Activated T-helper 17 cell treated with anti-CD3 and anti-CD28 coated beads, Interleukin-2, amount 50 U/mL, for 72 hours (primary cell): ENCODE data around the gene CASZ1. TPM values are rescaled to one million over a fixed set of nuclear protein-coding genes. Genes with fewer than 3 reads are reported as not detected.

Experiments
- ATAC-seq: fragments of 150-1000 bp; cut with Tn5 transposase; replicated peaks from 2 replicates; pipeline ENCODE4 v1.10.0; 2021; ENCODE audit warnings: mild to moderate bottlenecking, moderate library complexity
- H3K27ac Mint-ChIP-seq: one replicate; pipeline ENCODE4 v1.8.0; 2022; ENCODE audit warnings: mixed read lengths
- H3K27me3 Mint-ChIP-seq: one replicate; pipeline ENCODE4 v1.8.0; 2022; ENCODE audit warnings: mixed read lengths
- H3K36me3 Mint-ChIP-seq: one replicate; pipeline ENCODE4 v1.8.0; 2022; ENCODE audit warnings: low read depth, mild to moderate bottlenecking, mixed read lengths
- H3K4me1 Mint-ChIP-seq: one replicate; pipeline ENCODE4 v1.8.0; 2022; ENCODE audit warnings: mixed read lengths
- H3K4me3 Mint-ChIP-seq: one replicate; pipeline ENCODE4 v1.8.0; 2022; ENCODE audit warnings: mild to moderate bottlenecking, mixed read lengths
- H3K9me3 Mint-ChIP-seq: one replicate; pipeline ENCODE4 v1.8.0; 2022; ENCODE audit warnings: mixed read lengths
- total RNA-seq, 2 donors: library from RNA; stranded (reverse); gene quantifications; one replicate each; pipeline ENCODE4 v1.2.3, GENCODE V29; 2022

The CASZ1 gene
- total RNA-seq, 2 donors from 2014 or later: 2.6 to 4.3 TPM

DNA sequence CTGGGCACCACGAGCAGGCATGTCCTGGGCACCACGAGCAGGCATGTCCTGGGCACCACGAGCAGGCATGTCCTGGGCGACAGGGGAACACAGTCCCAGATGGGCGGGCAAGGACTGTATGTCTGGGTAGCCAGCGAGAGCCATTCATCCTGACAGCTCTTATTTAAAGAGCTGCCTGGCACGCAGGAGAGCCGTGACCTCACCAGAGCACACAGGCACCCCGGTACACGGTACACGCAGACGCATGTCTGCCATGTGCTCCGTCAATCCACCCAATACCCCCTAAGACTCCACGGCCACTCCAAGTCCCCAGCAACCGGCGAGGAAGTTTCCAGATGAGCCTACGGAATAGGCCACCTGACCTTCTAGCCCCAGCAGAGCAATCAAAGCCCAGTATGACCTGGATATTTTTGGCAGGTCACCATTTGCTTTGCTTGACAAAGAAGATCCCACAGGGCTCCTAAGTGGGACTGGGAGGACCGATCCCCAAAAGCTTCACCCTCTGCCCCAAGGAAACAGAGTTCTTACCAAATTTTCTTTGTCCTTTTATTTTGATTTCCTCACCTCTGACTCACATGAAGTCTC, 51.7 kb downstream of the CASZ1 start:
- Mint-ChIP-seq H3K9me3 (no peaks in the 10 kb centered on the region), H3K36me3 (no peaks in the 10 kb centered on the region), H3K4me1 (peaks cover 5% of the 10 kb centered on the region), H3K27me3 (peaks cover 3% of the 10 kb centered on the region), H3K27ac (no peak overlapping the region), H3K4me3 (no peak overlapping the region)
- no peak for ATAC-seq

DNA sequence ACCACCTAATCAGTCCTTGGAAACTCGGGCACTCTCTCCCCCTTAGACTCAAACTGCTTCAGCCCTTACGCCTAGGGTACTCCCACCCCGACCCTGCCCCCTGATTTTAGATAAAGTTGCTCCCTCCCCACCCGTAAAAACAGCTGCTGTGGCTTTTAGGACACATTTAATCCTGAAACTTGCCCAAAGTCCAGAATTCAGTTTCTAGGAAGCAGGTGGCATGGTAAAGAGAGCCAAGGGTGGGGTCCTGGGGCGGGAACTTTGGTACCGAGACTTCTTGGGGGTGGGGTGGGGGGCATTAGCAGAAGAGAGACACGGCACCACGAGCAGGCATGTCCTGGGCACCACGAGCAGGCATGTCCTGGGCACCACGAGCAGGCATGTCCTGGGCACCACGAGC, 52.4 kb downstream of the CASZ1 start:
- Mint-ChIP-seq H3K9me3 (no peaks in the 10 kb centered on the region), H3K4me1 (peaks cover 5% of the 10 kb centered on the region), H3K27ac (no peak overlapping the region), H3K4me3 (no peak overlapping the region), H3K36me3 (no peaks in the 10 kb centered on the region), H3K27me3 (peaks cover 3% of the 10 kb centered on the region)
- ATAC-seq: no peak

DNA sequence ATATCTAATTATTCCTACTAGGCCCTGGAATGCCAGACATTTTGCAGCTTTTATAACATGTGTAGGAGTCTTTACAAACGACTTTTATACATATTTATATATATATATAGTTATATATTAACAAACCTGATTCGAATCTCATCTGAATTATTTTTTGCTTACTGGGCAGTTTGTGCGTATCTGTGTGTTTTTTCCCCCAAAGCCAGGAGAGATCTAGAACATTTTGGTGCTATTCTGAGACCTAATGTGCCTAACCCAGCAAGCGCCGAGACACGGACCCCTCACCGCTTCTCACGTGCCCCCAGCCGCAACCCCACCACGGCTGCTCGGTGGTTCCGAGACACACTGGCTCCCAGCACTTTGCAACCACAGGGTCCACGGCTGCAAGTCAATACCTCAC, 54.8 kb downstream of the CASZ1 start:
- H3K27me3 Mint-ChIP-seq: peaks cover 3% of the 10 kb centered on the region
- no peak overlapping the region for H3K27ac Mint-ChIP-seq
- H3K4me1 Mint-ChIP-seq: peaks cover 5% of the 10 kb centered on the region
- no peak overlapping the region for H3K4me3 Mint-ChIP-seq
- H3K36me3 Mint-ChIP-seq: no peaks in the 10 kb centered on the region
- H3K9me3 Mint-ChIP-seq: no peaks in the 10 kb centered on the region
- ATAC-seq: no peak

DNA sequence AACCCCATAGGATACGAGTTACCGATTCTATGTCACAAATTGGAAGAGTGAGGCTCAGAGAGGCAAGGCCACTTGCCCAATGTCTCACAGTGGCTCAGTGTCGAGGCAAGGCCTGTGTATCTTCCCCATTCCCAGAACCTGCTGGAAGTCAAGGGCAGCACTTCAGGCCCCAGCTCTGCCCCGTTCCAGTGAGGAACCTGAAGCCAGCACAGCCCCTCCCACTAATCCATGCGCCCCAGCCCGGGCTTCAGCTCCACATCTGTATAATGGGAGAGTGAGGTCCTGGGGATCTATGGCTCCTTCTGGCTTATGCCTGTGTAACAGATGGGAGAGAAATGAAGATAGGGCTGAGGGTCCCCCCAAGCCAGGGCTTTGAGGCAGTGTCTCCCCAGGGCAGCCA, 56.3 kb downstream of the CASZ1 start:
- no peak overlapping the region for H3K4me3 Mint-ChIP-seq
- H3K36me3 Mint-ChIP-seq: no peaks in the 10 kb centered on the region
- no peak overlapping the region for H3K27ac Mint-ChIP-seq
- no peaks in the 10 kb centered on the region for H3K9me3 Mint-ChIP-seq
- H3K27me3 Mint-ChIP-seq: peaks cover 3% of the 10 kb centered on the region
- peaks cover 5% of the 10 kb centered on the region for H3K4me1 Mint-ChIP-seq
- ATAC-seq: no peak

DNA sequence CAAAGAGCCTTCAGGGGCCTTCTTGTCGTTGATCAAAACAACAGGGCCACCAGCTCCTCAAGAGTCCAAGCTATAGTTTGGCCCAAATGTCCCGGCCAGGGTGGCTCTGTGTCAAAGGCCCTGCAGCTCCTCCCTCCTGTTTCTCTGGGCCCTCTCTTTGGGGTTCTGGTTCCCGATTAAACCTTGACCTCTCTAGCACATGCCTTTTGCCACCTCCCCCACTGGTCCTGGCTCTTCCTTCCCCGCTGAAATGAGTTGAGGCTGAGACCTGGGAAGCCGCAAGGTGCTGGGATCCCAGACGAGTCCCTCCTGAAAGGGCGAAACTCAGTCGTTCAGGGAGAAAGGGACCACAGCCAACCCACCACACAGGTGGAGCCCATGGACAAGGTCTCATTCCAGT, 56.9 kb downstream of the CASZ1 start:
- no peaks in the 10 kb centered on the region for H3K9me3 Mint-ChIP-seq
- no peak overlapping the region for H3K4me3 Mint-ChIP-seq
- peaks cover 5% of the 10 kb centered on the region for H3K4me1 Mint-ChIP-seq

DNA sequence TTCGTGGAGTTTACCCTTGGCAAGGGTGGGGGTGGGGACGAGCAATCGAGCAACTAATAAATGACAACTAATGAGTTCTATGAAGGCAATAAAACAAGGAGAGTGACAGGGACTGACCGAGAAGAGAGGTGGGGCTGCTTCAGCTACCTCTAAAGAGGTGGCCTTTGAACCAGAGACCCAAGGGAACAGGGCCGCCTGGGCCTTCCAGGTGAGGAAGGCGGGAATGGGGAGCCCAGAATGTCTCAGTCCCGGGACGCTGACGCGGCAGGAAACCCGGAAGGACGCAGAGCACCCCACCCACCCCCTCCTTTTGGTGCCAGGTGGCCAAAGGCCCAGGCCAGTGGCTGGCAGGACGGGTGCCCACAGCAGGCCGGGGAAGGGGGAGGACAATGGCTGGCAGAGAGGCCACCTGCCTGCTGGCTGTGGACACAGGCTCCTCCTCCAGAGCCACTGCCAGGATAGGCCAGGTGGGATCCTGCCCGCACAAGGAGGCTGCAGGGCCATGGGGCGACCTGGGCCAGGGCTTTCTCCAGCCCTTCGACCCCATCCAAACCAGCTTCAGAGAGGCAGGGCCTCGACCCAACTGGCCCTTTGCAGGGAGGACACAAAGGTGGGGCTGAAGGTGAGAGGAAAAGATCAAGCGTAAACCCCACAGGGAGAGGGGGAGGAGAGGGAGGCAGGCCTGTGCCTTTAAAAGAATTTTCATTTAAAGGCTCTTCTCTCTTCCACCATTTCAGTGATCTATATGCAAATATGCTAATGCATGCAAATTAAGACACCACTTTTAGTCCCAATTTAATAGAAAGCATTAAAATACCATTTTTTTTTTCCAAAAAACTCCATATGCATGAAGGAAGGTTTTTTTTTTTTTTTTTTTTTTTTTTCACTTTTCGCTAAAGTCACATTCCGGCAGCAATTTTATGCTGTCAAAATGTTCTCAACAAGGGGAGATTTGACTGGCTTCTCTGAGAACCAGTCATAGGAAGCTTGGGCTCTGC, 58.1 kb downstream of the CASZ1 start:
- peaks cover 3% of the 10 kb centered on the region for H3K27me3 Mint-ChIP-seq
- peaks cover 5% of the 10 kb centered on the region for H3K4me1 Mint-ChIP-seq
- no peak overlapping the region for H3K27ac Mint-ChIP-seq
- ATAC-seq: no peak
- no peaks in the 10 kb centered on the region for H3K36me3 Mint-ChIP-seq
- no peak overlapping the region for H3K4me3 Mint-ChIP-seq
- no peaks in the 10 kb centered on the region for H3K9me3 Mint-ChIP-seq

More for the DNA sequence above, 56.9 kb downstream of the CASZ1 start:
- H3K27ac Mint-ChIP-seq: no peak overlapping the region
- no peak for ATAC-seq
- no peaks in the 10 kb centered on the region for H3K36me3 Mint-ChIP-seq
- peaks cover 3% of the 10 kb centered on the region for H3K27me3 Mint-ChIP-seq

DNA sequence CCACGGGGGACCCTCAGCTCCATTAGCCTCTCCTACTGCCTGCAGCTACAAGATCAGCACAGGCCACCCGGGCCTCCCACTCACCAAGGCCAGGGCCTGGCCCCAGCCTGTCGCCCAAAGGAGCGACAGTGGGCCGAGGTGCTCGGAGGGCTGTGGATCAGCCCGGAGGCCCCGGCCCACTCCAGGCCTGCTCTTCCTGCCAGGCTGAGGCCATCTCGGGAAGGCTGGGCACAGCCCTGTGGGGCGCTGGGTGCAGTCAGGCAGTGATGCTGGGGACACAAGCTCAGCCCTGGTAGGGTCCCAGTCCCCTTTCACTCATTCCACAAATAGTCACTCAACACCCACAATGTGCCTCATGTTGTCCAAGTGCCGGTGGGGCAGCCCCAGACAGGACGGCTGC, 58.8 kb downstream of the CASZ1 start:
- Mint-ChIP-seq H3K27me3 (peaks cover 3% of the 10 kb centered on the region), H3K36me3 (no peaks in the 10 kb centered on the region), H3K27ac (no peak overlapping the region), H3K4me1 (peaks cover 5% of the 10 kb centered on the region), H3K4me3 (no peak overlapping the region), H3K9me3 (no peaks in the 10 kb centered on the region)
- no peak for ATAC-seq

DNA sequence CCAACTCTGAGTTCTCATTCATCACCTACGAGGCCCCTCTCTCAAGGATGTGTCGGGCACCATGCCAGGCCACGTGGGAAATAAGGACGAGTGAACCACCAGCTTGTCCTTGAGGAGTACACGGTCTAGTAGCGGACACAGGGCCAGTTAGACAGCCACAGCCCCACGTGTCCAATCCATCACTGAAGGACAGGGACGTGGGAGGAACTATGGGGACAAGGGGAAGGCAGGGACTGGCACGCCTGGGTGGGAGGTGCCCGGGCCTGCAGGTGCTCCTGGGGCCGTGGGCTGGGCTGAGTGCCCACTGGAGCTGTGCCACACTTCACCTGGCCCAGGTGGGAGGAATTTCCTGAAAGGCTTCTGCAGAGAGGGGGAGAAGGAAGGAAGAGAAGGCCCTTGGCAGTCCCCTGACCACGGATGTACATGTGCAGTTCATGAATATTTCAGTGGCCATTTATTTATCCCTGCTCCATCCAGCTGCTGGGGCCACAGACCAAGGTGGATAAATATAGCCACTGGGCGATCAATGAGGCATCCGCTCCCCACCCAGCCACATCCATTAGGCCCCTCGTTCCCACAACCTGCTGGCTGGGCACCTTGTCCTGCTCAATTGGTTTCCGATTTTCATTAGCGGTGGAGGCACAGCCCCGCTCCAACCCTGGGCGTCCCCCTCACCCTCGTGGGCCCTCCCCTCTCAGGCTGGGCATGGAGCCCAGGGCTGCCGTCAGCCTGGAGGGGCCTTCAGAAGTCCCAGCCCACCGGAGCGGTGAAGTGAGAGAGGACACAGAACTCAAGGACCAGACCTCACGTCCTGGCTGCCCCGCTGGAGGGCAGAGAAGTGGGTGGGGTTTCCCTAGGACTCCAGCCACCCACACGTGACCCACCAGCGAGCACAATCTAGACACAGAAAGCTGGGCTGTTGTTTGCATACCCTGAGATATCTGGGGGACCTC, 59.5 kb downstream of the CASZ1 start:
- Mint-ChIP-seq H3K4me1 (peaks cover 5% of the 10 kb centered on the region), H3K27ac (no peak overlapping the region), H3K27me3 (peaks cover 3% of the 10 kb centered on the region), H3K36me3 (no peaks in the 10 kb centered on the region), H3K4me3 (no peak overlapping the region), H3K9me3 (no peaks in the 10 kb centered on the region)
- no peak for ATAC-seq

DNA sequence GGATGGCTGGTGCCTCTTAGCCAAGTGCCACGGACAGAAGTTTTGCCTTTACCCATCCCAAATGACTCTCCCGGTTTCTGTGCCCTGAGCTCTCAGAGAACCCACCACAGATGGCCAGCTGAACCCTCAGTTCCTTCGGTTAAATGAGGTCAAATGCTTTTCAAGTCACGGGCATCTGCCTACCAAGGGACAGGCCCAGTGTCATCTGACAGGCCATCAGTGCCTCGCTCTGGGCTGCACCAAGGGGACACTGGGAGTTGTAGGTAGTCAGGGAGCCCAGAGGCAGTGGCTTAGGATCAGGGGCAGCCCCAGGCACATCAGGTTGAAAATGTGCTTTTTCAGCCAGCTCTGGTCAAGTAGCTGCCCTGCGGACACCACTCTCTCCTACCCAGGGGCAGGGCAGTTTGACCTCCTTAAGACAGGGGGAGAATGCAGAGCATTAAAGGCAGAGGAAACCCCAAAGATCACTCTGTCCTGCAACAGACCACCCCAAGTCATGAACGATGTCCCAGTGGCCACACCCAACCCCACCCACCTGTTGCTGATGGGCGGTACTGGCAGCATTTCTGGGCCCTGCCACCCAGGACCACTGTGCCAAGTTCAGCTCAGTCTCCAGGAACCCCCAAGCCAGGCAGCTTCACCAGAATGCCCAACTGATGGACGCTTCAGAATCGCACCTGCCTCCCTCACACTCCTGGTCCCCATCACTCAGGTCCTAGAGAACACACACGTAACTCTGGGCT, 60.7 kb downstream of the CASZ1 start:
- Mint-ChIP-seq H3K27ac (no peak overlapping the region), H3K4me1 (peaks cover 5% of the 10 kb centered on the region), H3K36me3 (no peaks in the 10 kb centered on the region), H3K9me3 (no peaks in the 10 kb centered on the region), H3K27me3 (peaks cover 3% of the 10 kb centered on the region), H3K4me3 (no peak overlapping the region)
- ATAC-seq: no peak

DNA sequence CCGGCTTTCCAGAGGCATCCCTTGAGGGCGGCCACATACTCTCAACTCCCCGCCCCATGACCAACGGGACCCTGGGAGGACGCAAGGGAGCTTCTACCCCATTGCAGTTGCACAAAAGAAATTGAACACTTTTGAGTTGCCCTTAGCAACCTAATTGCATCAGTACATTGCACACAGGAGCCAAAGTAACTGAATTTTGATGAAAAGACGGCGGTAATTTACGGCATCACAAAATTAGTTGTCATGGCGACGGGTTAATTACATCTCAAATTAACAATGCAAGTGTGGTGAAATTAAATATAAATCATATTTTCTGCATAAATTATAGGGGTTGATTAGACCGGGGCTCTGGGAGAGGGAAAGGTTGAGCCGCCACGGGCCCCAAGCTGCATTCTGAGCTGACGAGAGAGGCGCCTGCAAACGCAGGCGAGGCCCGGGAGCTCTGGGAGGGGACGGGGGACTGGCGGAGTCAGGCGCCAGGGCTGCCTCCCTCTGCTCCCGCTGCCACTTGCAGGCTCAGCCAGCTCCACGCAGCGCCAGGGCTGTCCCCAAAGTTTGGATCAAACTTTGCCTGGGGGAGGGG, 61.4 kb downstream of the CASZ1 start:
- no peak overlapping the region for H3K4me3 Mint-ChIP-seq
- H3K27me3 Mint-ChIP-seq: no peaks in the 10 kb centered on the region
- no peak for ATAC-seq
- H3K36me3 Mint-ChIP-seq: no peaks in the 10 kb centered on the region
- H3K9me3 Mint-ChIP-seq: no peaks in the 10 kb centered on the region
- no peak overlapping the region for H3K27ac Mint-ChIP-seq
- no peaks in the 10 kb centered on the region for H3K4me1 Mint-ChIP-seq

DNA sequence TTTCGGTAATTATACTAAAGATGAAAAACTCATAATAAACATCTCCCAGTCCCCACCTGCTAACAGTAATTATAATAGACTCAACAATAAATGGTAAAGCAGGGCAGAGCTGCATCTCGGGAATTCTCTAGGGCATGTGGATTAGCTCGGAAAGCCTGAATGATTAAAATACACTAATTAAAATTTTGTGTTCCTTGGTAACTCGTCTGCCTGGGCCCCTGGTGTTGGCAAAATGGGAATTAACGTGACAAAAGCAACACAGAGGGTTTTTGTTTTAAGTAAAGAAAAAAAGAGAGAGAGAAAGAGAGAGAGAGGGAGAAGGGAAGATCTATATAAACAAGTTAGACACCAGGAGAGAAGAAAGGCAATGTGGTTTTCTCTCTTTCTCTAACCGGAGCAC, 62.1 kb downstream of the CASZ1 start:
- H3K27me3 Mint-ChIP-seq: no peaks in the 10 kb centered on the region
- H3K4me3 Mint-ChIP-seq: no peak overlapping the region
- ATAC-seq: no peak
- no peaks in the 10 kb centered on the region for H3K36me3 Mint-ChIP-seq
- no peaks in the 10 kb centered on the region for H3K4me1 Mint-ChIP-seq
- H3K27ac Mint-ChIP-seq: no peak overlapping the region
- H3K9me3 Mint-ChIP-seq: no peaks in the 10 kb centered on the region

DNA sequence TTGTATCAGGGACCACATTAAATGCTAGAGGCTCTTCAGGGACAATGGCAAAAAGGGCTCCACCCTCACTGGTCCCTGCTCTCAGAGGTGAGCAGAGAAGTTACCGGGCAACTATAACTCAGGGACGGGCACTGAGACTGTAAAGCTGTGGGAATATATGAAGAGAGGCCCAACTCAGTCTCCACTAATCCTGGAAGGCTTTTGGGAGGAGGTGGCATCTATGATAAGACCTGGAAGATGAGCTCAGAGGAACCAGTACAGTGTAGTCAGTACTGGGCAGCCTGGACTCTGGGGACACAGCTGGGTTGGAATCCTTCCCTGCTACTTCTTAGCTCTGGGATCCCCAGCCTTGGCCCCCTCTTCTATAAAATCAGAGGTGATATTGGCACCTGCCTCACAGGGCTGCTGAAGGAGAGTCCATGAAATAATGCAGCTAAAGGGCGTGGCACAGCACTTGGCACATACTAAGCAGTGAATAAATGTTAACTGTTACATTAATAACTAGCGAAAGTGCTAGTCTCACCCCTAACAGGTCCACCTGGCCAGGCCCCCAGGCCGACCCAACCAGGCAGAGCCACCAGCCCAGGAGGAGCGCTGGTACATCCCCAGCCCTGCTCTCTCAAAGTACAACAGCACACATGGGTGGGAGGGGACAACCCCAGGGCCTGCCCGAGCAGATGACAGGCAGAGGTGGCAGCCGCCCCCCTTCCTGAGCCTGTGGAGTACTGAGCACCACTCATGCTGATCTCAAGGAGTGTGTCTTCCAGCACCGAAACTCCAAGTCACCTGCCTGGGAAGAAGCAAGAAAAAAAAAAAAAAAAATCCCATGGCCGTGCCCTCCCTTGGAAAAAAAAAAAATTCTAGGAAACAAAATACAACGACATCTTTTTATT, 62.7 kb downstream of the CASZ1 start:
- Mint-ChIP-seq H3K36me3 (no peaks in the 10 kb centered on the region), H3K27ac (no peak overlapping the region), H3K27me3 (no peaks in the 10 kb centered on the region), H3K9me3 (no peaks in the 10 kb centered on the region), H3K4me3 (no peak overlapping the region), H3K4me1 (no peaks in the 10 kb centered on the region)
- peak; percentile 97 for ATAC-seq

DNA sequence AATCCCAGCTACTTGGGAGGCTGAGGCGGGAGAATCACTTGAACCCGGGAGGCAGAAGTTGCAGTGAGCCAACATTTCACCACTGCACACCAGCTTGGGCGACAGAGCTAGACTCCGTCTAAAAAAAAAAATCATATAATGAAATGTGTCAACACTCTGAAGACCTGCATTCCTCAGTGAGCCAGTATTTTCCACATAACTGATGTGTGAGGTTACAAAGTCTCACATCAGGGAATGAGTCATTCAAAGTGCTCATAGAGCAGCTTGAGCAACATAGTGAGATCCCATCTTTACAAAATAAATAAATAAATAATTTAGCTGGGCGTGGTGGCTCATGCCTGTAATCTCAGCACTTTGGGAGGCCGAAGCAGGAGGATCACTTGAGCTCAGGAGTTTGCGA, 65.5 kb downstream of the CASZ1 start:
- peak; percentile 77 for ATAC-seq
- no peaks in the 10 kb centered on the region for H3K4me1 Mint-ChIP-seq

More for the DNA sequence above, 65.5 kb downstream of the CASZ1 start:
- Mint-ChIP-seq H3K27ac (no peak overlapping the region), H3K36me3 (no peaks in the 10 kb centered on the region), H3K4me3 (no peak overlapping the region), H3K27me3 (no peaks in the 10 kb centered on the region), H3K9me3 (no peaks in the 10 kb centered on the region)
